Measurements from ENCODE around the gene KLF13. TPM values are rescaled to one million over a fixed set of nuclear protein-coding genes. Genes with fewer than 3 reads are reported as not detected.

Gene KLF13
- total and polyA plus RNA-seq, 10 of the 15 experiments (the other 5 are each of a cell fraction or from before 2014, with no cell fraction given) = 20.3 to 109 (median 51.4) TPM

DNA sequence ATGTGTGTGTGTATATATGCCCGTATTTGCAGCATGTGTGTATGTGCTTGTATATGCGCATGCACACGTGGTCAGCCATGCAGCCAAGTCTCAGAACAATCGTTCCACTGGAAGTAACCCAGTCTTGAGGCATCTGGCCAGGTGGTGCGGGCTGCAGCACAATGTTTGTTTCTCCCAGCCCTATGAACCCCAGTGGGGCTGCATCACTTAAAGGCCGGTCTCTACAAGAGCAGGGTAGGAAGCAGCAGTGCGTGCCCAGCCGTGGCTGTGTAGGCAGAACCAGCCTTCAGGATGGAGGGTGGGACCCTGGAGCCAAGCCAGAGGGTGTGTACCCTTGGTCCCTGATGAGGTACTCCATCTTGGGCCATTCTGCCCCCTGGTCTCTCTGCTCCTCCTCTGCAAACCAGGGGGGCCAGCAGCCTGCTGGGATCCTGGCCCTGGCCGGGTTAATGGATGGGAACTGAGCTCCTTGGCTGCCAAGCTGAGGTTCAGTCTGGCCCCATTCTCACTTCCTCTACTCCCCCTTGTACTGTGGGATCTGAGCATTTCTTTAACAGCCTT is 11.8 kb downstream of the KLF13 start:
- intact Hi-C loops (cut with micrococcal nuclease; ENCODE audit: unreplicated experiment) = loop anchor here (1.0 kb wide), 1 partner anchor 12 kb away; the partner anchor contains the start of gene KLF13
- TF ChIP-seq, protein P1, sequence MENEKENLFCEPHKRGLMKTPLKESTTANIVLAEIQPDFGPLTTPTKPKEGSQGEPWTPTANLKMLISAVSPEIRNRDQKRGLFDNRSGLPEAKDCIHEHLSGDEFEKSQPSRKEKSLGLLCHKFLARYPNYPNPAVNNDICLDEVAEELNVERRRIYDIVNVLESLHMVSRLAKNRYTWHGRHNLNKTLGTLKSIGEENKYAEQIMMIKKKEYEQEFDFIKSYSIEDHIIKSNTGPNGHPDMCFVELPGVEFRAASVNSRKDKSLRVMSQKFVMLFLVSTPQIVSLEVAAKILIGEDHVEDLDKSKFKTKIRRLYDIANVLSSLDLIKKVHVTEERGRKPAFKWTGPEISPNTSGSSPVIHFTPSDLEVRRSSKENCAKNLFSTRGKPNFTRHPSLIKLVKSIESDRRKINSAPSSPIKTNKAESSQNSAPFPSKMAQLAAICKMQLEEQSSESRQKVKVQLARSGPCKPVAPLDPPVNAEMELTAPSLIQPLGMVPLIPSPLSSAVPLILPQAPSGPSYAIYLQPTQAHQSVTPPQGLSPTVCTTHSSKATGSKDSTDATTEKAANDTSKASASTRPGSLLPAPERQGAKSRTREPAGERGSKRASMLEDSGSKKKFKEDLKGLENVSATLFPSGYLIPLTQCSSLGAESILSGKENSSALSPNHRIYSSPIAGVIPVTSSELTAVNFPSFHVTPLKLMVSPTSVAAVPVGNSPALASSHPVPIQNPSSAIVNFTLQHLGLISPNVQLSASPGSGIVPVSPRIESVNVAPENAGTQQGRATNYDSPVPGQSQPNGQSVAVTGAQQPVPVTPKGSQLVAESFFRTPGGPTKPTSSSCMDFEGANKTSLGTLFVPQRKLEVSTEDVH (IDR thresholded peaks at IDR 0.05; ENCODE audit: low read depth, partially characterized antibody) = no peak
- TF ChIP-seq, protein P2, sequence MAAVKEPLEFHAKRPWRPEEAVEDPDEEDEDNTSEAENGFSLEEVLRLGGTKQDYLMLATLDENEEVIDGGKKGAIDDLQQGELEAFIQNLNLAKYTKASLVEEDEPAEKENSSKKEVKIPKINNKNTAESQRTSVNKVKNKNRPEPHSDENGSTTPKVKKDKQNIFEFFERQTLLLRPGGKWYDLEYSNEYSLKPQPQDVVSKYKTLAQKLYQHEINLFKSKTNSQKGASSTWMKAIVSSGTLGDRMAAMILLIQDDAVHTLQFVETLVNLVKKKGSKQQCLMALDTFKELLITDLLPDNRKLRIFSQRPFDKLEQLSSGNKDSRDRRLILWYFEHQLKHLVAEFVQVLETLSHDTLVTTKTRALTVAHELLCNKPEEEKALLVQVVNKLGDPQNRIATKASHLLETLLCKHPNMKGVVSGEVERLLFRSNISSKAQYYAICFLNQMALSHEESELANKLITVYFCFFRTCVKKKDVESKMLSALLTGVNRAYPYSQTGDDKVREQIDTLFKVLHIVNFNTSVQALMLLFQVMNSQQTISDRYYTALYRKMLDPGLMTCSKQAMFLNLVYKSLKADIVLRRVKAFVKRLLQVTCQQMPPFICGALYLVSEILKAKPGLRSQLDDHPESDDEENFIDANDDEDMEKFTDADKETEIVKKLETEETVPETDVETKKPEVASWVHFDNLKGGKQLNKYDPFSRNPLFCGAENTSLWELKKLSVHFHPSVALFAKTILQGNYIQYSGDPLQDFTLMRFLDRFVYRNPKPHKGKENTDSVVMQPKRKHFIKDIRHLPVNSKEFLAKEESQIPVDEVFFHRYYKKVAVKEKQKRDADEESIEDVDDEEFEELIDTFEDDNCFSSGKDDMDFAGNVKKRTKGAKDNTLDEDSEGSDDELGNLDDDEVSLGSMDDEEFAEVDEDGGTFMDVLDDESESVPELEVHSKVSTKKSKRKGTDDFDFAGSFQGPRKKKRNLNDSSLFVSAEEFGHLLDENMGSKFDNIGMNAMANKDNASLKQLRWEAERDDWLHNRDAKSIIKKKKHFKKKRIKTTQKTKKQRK (IDR thresholded peaks at IDR 0.05; ENCODE audit: low read depth, low read length) = no peak
- TF ChIP-seq ZBED1 (IDR thresholded peaks at IDR 0.05; ENCODE audit: borderline replicate concordance) (no peak), YY1 (IDR thresholded peaks at IDR 0.05; ENCODE audit: low read depth, low read length) (0 out of 2 replicates have a peak, but pooled peaks have one; percentile 6), HDGF (IDR thresholded peaks at IDR 0.05) (no peak), JUNB (IDR thresholded peaks at IDR 0.05) (no peak), STAT1 (conservative IDR thresholded peaks at IDR 0.05) (no peak), RELA (IDR thresholded peaks at IDR 0.05; ENCODE audit: borderline replicate concordance, partially characterized antibody) (no peak), IKZF2 (IDR thresholded peaks at IDR 0.05) (no peak), ESRRA (IDR thresholded peaks at IDR 0.05; ENCODE audit: low read length) (no peak), TCF7 (IDR thresholded peaks at IDR 0.05; ENCODE audit: borderline replicate concordance) (no peak), CREM (IDR thresholded peaks at IDR 0.05; ENCODE audit: low read depth) (no peak), TCF3 (IDR thresholded peaks at IDR 0.05; ENCODE audit: borderline replicate concordance, insufficient read depth, low read depth, low read length) (no peak)
- TF ChIP-seq, protein P3, sequence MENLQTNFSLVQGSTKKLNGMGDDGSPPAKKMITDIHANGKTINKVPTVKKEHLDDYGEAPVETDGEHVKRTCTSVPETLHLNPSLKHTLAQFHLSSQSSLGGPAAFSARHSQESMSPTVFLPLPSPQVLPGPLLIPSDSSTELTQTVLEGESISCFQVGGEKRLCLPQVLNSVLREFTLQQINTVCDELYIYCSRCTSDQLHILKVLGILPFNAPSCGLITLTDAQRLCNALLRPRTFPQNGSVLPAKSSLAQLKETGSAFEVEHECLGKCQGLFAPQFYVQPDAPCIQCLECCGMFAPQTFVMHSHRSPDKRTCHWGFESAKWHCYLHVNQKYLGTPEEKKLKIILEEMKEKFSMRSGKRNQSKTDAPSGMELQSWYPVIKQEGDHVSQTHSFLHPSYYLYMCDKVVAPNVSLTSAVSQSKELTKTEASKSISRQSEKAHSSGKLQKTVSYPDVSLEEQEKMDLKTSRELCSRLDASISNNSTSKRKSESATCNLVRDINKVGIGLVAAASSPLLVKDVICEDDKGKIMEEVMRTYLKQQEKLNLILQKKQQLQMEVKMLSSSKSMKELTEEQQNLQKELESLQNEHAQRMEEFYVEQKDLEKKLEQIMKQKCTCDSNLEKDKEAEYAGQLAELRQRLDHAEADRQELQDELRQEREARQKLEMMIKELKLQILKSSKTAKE (IDR thresholded peaks at IDR 0.05; ENCODE audit: low read depth, poor library complexity, severe bottlenecking) = no peak
- TF ChIP-seq, protein P4, sequence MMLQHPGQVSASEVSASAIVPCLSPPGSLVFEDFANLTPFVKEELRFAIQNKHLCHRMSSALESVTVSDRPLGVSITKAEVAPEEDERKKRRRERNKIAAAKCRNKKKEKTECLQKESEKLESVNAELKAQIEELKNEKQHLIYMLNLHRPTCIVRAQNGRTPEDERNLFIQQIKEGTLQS (IDR thresholded peaks at IDR 0.05; ENCODE audit: borderline replicate concordance, extremely low read depth, low read depth, low read length) = no peak

More for the DNA sequence above, 11.8 kb downstream of the KLF13 start:
- H3K9me3 ChIP-seq (replicated peaks; ENCODE audit: control insufficient read depth, insufficient read depth, low read length) = no peaks in the 10 kb centered on the region
- peaks cover 88% of the 10 kb centered on the region for H3K4me1 ChIP-seq (ENCODE audit: control insufficient read depth, insufficient read depth, low read length)
- H2AFZ ChIP-seq (ENCODE audit: control insufficient read depth, low read depth, low read length) = no peak overlapping the region; the same call in 1 of the 2 replicates
- peak overlapping the region; percentile 33; the same call in 1 of the 2 replicates for H3K4me3 ChIP-seq
- H3K4me2 ChIP-seq (ENCODE audit: control insufficient read depth, insufficient read depth) = peak overlapping the region; percentile 97
- CTCF ChIA-PET = interaction anchor here (0.5 to 1.9 kb wide), 6 partner anchors 23 to 150 kb away, joined by 3 to 9 read pairs (median 4); no protein-coding TSS in a partner anchor
- no peaks in the 10 kb centered on the region for H3K27me3 ChIP-seq (replicated peaks in 1 of 2; ENCODE audit: control insufficient read depth in 2 of 2, insufficient read depth in 2 of 2, low read length in 1 of 2)
- peak overlapping the region; percentile 38 for H3K9ac ChIP-seq (ENCODE audit: control insufficient read depth, insufficient read depth, low read length)
- H3K36me3 ChIP-seq (ENCODE audit: control insufficient read depth in 2 of 2, insufficient read depth in 2 of 2, low read length in 1 of 2) = peaks cover 7 to 21% of the 10 kb centered on the region in 2 experiments
- FAIRE-seq (peak; percentile 84), DNase-seq (ENCODE audit: low read depth, low spot score) (no peak), ATAC-seq (peak; percentile 79)
- in situ Hi-C loops (cut with MboI) = loop anchor here (10.0 to 25.0 kb wide), 3 partner anchors 334 to 1274 kb away; partner anchors contain the start of genes ARHGAP11A and ARHGAP11B
- peaks cover 10% of the 10 kb centered on the region for H4K20me1 ChIP-seq (ENCODE audit: control insufficient read depth, insufficient read depth)
- H3K27ac ChIP-seq (ENCODE audit: control insufficient read depth, insufficient read depth) = peak overlapping the region; percentile 83
- 7% methylated on average over 9 of the region's 9 CpGs for WGBS (ENCODE audit: insufficient coverage, insufficient replicate concordance, low lambda C conversion rate, missing lambda C conversion rate)
- BruUV-seq (replicated peaks) = no TSS peak
- SMC1A ChIA-PET (ENCODE audit: uncharacterized antibody, unreplicated experiment) = interaction anchor here (0.6 to 1.9 kb wide), 15 partner anchors 8 to 134 kb away, joined by 3 to 14 read pairs (median 3); no protein-coding TSS in a partner anchor
- peaks cover 97% of the 10 kb centered on the region for H3K79me2 ChIP-seq (ENCODE audit: control insufficient read depth, insufficient read depth, low read length)
- RAD21 ChIA-PET (ENCODE audit: unreplicated experiment) = interaction anchor here (0.7 to 2.4 kb wide), 19 partner anchors 8 to 150 kb away, joined by 3 to 16 read pairs (median 4); partner anchors contain the start of gene KLF13
- POLR2A ChIA-PET = interaction anchor here (0.6 to 1.8 kb wide), 8 partner anchors 9 to 100 kb away, joined by 3 to 10 read pairs (median 4); no protein-coding TSS in a partner anchor
